Non-pigmented ciliary epithelial cell (primary cell): Measurements from ENCODE around the gene BARHL1.
"Not testable (repeated sequence)": the region's sequence is repeated elsewhere in the genome, so short reads cannot be mapped to it uniquely, and the experiment has no call there.

Experiments
- DNase-seq: peaks from one replicate; pipeline ENCODE4 v3.0.0-alpha.2; 2010; ENCODE audit warnings: low read depth

BARHL1 gene

GRCh38 chr9:132556714-132557113, 25.7 kb upstream of the BARHL1 start:
- DNase-seq = no peak

GRCh38 chr9:132557159-132557558, 25.2 kb upstream of the BARHL1 start:
- DNase-seq = no peak

GRCh38 chr9:132559711-132560110, 22.7 kb upstream of the BARHL1 start:
- DNase-seq = no peak

DNA sequence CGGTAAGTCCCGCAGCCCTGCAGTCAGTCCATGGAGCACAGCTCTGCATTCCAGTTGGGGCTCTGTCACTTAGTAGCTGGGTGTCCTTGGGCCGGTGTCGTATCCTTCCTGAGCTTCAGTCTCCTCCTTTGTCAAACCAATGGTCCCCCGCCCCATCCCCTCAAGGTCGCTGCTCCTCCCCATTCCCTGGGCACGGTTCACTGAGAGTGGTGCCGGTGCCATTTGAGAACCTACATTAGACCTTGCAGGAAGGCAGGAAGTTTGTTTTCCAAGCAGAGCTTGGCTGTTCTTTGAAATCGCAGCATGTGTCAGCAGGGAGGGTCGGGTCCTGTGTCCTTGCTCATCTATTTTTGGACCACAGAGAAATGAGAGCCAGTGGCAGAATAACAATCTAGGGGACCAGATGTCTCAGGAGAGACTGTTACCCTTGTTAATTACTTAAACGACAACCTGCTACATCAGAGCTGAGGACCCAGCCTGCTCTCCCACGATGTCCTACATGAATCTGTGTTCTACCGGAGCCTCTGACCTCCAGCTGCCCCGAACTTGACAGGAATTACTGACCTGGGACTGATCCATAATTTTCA, 21.7 kb upstream of the BARHL1 start:
- DNase-seq = no peak

- DNase-seq = no peak
Observed at GRCh38 chr9:132562306-132562573, 20.2 kb upstream of the BARHL1 start.

- no peak for DNase-seq
Observed at GRCh38 chr9:132564526-132564925, 17.9 kb upstream of the BARHL1 start.

DNA sequence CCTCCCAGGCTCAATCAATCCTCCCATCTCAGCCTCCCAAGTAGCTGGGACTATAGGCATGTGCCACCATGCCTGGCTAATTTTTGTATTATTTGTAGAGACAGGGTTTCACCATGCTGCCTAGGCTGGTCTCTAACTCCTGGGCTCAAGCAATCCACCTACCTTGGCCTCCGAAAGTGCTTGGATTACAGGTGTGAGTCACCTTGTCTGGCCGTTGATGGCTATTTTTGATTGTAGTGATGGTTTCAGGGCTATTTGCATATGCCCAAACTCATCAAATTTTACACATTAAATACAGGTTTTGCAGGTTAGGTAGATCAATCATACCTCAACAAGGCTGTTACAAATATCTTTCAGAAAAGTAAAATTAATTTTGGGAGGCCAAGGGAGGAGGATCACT, 13.6 kb upstream of the BARHL1 start:
- DNase-seq = not testable (repeated sequence)

DNA sequence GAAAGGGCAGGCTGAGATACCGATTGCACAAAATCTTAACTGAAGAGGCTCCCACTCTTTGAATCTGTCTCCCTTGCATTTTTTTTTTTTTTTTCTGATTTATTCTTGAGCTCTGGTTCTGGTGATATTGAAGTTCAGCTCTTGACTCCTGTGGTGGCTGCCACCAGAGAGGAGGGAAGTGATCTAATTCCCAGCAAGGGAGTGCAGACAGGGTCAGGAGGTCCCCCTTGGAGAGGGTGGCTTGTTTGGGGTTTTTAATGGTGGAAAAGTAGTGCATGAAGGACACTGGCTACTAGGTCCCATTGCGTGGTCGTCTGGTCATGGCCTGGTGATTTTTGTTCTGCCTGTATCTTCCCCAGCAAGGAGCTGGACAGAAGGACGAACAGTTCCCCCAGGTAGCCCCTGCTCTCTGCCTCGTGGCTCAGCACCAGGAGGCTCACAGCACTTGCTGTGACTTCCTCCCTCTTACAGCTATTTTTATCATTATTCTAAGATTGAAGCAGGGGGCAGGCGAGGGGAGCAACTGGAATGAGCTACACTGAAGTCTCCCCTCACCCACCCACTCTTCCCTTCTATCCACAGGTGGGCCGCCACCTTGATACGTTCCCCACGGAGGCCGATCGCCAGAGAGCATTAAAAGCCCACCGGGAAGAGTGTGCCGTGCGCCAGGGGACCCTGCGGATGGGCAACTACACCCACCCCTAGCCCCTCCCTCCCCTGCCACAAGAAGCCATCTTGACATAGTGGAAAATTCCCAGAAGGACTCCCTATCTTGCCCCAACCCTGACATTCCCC, 10.4 kb upstream of the BARHL1 start:
- DNase-seq = no peak

DNA sequence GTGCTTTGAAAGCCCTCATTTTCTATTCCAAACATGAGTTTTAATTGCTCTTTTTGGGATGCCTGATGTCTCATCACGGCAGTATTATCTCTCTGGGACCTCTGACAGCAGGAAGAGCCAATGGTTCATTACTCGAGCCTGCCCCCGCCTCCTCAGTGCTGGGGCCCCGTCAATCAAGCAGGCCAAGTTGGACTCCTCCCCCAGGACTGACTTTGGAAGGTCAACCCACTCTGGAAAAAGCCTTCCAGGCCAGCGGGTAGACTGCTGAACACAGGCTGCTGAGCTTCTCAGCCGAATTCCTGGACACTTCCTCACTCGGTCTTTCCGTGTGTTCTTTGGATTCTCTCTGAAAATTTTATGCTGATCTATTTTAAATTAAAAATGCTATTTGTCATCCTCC, 9.5 kb upstream of the BARHL1 start:
- DNase-seq = no peak

DNA sequence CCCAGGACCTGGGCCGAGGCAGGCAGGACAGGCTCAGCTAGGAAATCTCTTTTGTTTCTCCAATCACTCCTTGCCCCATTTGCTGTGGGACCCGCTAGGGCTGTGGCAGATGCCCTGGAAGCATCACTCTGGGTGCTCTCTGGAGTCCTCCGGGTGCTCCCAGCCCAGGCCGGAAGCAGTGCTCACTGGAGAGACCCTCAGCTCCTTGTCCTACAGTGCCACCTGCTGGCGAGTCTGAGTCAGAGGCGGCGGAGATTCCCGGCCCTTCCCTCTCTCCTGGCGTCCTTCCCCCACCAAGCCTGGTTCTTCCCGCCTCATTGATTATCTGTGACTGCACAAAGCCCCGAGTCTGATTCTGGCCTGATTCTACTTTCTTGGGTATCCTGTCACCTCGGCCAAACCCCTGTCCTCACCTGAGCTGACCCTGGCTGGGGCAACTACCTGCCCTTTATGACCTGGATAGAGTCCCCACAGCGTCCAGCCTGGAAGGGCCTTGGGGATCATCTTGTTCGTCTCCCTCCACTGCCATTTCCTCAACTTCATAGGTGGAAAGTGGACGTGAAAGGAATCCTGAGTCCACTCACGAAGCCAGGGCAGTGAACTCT, 7.3 kb upstream of the BARHL1 start:
- DNase-seq = peak; percentile 17

- DNase-seq = no peak
Observed at GRCh38 chr9:132575811-132576210, 6.6 kb upstream of the BARHL1 start.

GRCh38 chr9:132577119-132577518, 5.3 kb upstream of the BARHL1 start:
- no peak for DNase-seq

GRCh38 chr9:132578367-132578932, 4.0 kb upstream of the BARHL1 start:
- DNase-seq = no peak

- no peak for DNase-seq
Observed at GRCh38 chr9:132579427-132579798, 3.0 kb upstream of the BARHL1 start.

DNA sequence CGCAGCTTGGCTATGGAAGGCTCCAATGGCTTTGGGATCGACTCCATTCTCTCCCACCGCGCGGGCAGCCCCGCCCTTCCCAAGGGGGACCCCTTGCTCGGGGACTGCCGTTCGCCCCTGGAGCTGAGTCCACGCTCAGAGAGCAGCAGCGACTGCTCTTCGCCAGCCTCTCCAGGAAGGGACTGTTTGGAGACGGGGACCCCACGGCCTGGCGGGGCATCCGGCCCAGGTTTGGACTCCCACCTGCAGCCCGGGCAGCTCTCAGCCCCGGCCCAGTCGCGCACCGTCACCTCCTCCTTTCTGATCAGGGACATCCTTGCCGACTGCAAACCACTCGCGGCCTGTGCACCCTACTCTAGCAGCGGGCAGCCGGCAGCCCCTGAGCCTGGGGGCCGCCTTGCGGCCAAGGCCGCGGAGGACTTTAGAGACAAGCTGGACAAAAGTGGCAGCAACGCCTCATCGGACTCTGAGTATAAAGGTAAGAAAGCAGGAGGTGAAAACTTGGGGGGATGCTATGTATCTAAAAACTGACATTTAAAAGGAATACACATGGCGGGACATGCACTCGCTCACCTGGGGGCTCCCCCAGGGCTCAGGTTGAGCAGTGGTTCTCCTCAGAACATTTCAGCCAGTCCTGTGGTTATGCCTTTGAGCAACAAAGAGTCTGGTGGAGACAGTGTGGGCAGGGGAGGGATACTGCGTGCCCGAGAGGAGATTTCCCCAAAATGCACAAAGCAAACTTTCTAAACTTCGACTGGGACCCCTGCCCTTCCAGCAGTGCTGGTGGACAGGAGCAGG, 579 bp downstream of the BARHL1 start:
- DNase-seq = no peak

- no peak for DNase-seq
Observed at GRCh38 chr9:132583584-132584304, 1.3 kb downstream of the BARHL1 start.

DNA sequence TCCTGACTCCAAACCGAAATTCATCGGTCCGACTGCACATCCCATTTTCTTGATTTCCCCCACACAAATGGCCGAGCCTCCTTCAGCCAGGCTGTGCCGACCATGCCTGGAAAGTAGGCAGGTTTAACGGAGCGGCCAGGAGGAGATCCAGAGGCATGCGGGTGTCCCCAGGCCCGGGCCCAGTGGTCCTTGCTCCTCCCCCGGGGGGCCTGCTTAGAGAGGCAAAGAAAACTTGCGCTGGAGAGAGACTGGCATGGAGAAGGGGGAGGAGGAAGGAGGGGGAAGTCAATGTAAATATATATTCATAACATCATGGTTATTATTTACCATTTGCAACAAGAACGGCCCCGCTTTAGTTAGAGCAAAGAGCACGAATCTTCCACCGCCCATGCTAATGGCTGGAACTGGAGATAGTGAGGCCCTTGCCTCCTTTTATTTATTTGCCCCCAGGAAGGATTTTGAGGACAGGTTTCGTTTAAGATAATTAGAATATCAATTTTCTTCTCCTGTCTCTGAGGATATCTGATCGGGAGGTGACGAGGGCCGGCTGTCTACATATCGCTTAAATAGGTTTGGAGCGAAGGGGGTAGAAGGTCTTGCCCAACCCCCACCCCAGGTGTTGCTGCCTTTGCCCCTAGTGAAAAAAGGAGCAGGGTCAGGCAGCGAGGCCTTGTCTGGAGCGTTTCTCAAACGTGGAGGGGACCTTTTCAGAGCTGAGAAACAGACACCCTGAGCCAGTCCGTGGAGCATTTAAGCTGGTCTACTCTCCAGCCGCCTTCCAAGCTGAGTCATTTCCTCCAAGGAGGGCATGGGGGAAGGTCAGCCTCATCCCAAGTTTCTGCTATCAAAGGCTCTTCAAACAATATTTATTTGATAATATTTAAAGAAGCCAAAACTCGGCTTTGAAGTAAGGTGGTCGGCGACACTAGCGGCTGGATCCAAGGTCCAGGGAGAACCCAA, 2.5 kb downstream of the BARHL1 start:
- no peak for DNase-seq

DNA sequence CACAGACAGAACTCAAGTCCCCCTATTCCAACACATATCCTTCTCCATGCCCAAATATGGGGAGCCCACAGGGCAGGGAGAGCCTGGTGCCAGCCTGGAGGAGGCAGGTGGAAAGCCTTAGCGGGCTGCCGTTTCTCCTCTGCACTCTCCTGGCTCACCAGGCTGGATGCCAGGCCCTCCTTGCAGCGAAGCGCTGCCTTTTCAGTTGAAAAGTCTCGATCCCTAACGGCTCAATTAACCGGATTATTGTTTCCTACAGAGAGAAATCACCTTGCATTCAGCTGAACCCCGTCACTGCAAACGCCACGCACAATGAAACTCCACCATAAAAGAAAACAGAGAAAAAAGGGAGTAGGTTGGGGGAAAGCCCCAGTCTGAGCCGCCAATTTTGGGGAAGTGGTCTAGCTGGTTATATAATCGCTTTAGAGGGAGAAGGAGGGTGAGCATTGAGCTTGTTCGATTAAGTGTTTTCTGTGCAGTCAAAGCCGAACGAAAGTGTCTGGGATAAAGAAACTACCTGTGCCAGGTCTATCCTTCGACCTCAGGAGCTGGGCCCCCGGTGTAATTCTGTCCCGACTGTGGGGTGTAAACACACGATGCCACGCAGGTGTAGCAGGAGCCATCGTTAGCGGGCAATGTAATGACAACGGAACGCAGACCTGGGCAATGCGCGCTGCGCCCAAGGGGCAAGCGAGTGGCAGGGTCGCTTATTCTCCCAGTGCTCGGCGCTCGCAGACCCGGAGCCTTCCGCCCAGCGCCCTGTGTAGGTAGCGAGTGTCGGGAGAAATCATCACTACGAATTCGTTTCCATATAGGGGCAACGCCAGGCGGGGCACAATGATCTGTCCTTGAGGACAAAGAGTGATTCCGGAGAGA, 3.8 kb downstream of the BARHL1 start:
- no peak for DNase-seq

DNA sequence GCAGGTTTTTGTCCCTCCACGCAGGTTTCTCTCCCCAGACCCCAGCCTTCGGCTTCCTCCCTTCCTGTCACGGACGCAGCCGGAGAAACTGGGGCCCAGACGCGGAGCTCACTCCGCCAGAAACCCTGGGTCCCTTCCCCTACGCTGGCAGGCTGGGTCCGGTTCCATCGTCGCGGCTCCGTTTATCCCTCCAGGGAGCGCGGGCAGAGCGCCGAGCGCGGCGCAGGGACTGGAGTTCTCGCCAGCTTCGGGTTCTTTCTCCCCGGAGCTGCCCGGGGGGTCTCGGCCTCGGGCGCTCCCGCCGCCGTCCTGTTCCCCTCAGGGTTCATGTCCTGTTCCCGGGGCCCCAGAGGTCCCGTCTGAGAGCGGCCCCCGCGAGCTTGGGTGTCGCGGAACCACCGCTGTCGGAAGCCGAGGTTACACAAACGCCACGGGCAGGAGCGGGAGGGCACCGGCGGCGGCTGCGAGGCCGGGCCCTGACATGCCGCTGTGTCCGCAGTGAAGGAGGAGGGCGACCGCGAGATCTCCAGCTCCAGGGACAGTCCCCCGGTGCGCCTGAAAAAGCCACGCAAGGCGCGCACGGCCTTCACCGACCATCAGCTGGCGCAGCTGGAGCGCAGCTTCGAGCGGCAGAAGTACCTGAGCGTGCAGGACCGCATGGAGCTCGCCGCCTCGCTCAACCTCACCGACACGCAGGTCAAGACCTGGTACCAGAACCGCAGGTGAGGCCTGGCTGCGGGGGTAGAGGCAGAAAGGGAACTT, 4.6 kb downstream of the BARHL1 start:
- no peak for DNase-seq
